Endodermal cell (in vitro differentiated cells): ENCODE results near the gene SH2D6. TPM values are rescaled to one million over a fixed set of nuclear protein-coding genes. Genes with fewer than 3 reads are reported as not detected.

Source experiments
- DNase-seq: peaks from one replicate; pipeline ENCODE4 v3.0.0-alpha.2; 2017
- H3K27ac ChIP-seq: 2 replicates; pipeline ENCODE4 v1.5.1; 2013; ENCODE audit warnings: mild to moderate bottlenecking, low read depth, low read length, moderate library complexity
- H3K27me3 ChIP-seq: 2 replicates; pipeline ENCODE4 v1.6.1; 2013; ENCODE audit warnings: mild to moderate bottlenecking, low read length, moderate library complexity; ENCODE audit not compliant: insufficient read depth, control insufficient read depth, poor library complexity, severe bottlenecking
- H3K36me3 ChIP-seq: 2 replicates; pipeline ENCODE4 v1.7.0; 2013; ENCODE audit warnings: mild to moderate bottlenecking, low read length, moderate library complexity; ENCODE audit not compliant: control insufficient read depth, insufficient read depth
- H3K4me1 ChIP-seq: one replicate; pipeline ENCODE4 v1.7.0; 2013; ENCODE audit warnings: low read length; ENCODE audit not compliant: control insufficient read depth, insufficient read depth
- H3K4me3 ChIP-seq: 2 replicates; pipeline ENCODE4 v1.5.1; 2013; ENCODE audit warnings: mild to moderate bottlenecking, low read length, moderate library complexity
- H3K9ac ChIP-seq: 2 replicates; pipeline ENCODE4 v1.6.1; 2013; ENCODE audit warnings: mild to moderate bottlenecking, low read length, moderate library complexity; ENCODE audit not compliant: poor library complexity, severe bottlenecking; ENCODE audit errors: extremely low read depth
- H3K9me3 ChIP-seq: 2 replicates; pipeline ENCODE4 v1.6.1; 2013; ENCODE audit warnings: mild to moderate bottlenecking, low read length, moderate library complexity; ENCODE audit not compliant: control insufficient read depth
- H3K27ac Mint-ChIP-seq: 2 replicates; pipeline ENCODE4 v1.8.0; 2020; ENCODE audit warnings: mixed read lengths
- H3K27me3 Mint-ChIP-seq: 2 replicates; pipeline ENCODE4 v1.8.0; 2021; ENCODE audit warnings: mild to moderate bottlenecking, mixed read lengths; ENCODE audit not compliant: insufficient read depth
- H3K36me3 Mint-ChIP-seq: 2 replicates; pipeline ENCODE4 v1.8.0; 2020; ENCODE audit warnings: low read depth, mixed read lengths
- H3K4me1 Mint-ChIP-seq: 2 replicates; pipeline ENCODE4 v1.8.0; 2020; ENCODE audit warnings: mixed read lengths
- H3K4me3 Mint-ChIP-seq: 2 replicates; pipeline ENCODE4 v1.8.0; 2020; ENCODE audit warnings: mild to moderate bottlenecking, moderate library complexity, mixed read lengths
- H3K9me3 Mint-ChIP-seq: 2 replicates; pipeline ENCODE4 v1.8.0; 2020; ENCODE audit warnings: mild to moderate bottlenecking, mixed read lengths
- CTCF ChIP-seq: fragments of 200-600 bp; sonication (generic); conservative IDR thresholded peaks from 2 replicates; pipeline ENCODE4 v1.5.0; 2021; ENCODE audit warnings: antibody characterized with exemption, mild to moderate bottlenecking
- WGBS, 2 experiments: methylation state at CpG; one replicate each; pipeline versions ENCODE4 v1.1.5 to v1.1.7; 2013; ENCODE audit warnings: missing lambda C conversion rate in 2 of 2, mixed read lengths in 1 of 2; ENCODE audit not compliant: insufficient coverage in 1 of 2, insufficient read length in 1 of 2; 5-methylcytosine and 5-hydroxymethylcytosine counted together
- total RNA-seq, 2 donors: library from RNA; stranded (reverse); fragmentation: NEBNext Ultra II Directional in 1 of 2; extraction: Animal tissue kit (Norgen Biotek cat#: 25700) in 1 of 2; gene quantifications; 2 replicates in 1 of 2; 3 replicates in 1 of 2; pipeline ENCODE4 v1.2.1, GENCODE V29; 2021

Gene SH2D6
- total RNA-seq, 2 donors from 2014 or later = 0.68 to 1.1 TPM

GRCh38 chr2:85458601-85459563 lies 40.4 kb downstream of the SH2D6 start:
- Histone ChIP-seq H3K36me3 (no peaks in the 10 kb centered on the region), H3K27ac (no peak overlapping the region), H3K27me3 (no peaks in the 10 kb centered on the region), H3K9ac (no peak overlapping the region), H3K4me1 (peaks cover 11% of the 10 kb centered on the region), H3K9me3 (peaks cover 10% of the 10 kb centered on the region), H3K4me3 (no peak overlapping the region)
- WGBS, 2 experiments = 68 to 71% methylated on average over 10 to 12 of the region's 12 CpGs
- DNase-seq = peak; percentile 82
- peaks cover 12% of the 10 kb centered on the region for H3K9me3 Mint-ChIP-seq
- H3K4me1 Mint-ChIP-seq = peaks cover 36% of the 10 kb centered on the region
- H3K27me3 Mint-ChIP-seq = no peaks in the 10 kb centered on the region
- H3K36me3 Mint-ChIP-seq = peaks cover 3% of the 10 kb centered on the region
- no peak overlapping the region for H3K4me3 Mint-ChIP-seq
- TF ChIP-seq CTCF = no peak
- H3K27ac Mint-ChIP-seq = peak overlapping the region; percentile 87

- Mint-ChIP-seq H3K27me3 (no peaks in the 10 kb centered on the region), H3K36me3 (peaks cover 3% of the 10 kb centered on the region), H3K4me1 (peaks cover 36% of the 10 kb centered on the region), H3K4me3 (no peak overlapping the region), H3K27ac (no peak overlapping the region), H3K9me3 (peaks cover 6% of the 10 kb centered on the region)
- 100% methylated on average over 1 of the region's 1 CpG; no CpG with 5 or more reads in 1 of the 2 experiments for WGBS, 2 experiments
- H3K27me3 ChIP-seq = no peaks in the 10 kb centered on the region
- H3K36me3 ChIP-seq = no peaks in the 10 kb centered on the region
- H3K9ac ChIP-seq = no peak overlapping the region
- no peak overlapping the region for H3K4me3 ChIP-seq
- no peak for DNase-seq
- no peak overlapping the region for H3K27ac ChIP-seq
- TF ChIP-seq CTCF = no peak
- peaks cover 4% of the 10 kb centered on the region for H3K9me3 ChIP-seq
- H3K4me1 ChIP-seq = peaks cover 11% of the 10 kb centered on the region
Measured at GRCh38 chr2:85459771-85460170, 41.3 kb downstream of the SH2D6 start.

GRCh38 chr2:85462322-85462721 lies 43.8 kb downstream of the SH2D6 start:
- Mint-ChIP-seq H3K4me3 (no peak overlapping the region), H3K36me3 (no peaks in the 10 kb centered on the region)
- TF ChIP-seq CTCF = no peak

More at GRCh38 chr2:85462322-85462721, 43.8 kb downstream of the SH2D6 start:
- DNase-seq = no peak
- H3K27me3 Mint-ChIP-seq = no peaks in the 10 kb centered on the region
- Histone ChIP-seq H3K9ac (no peak overlapping the region), H3K36me3 (no peaks in the 10 kb centered on the region), H3K4me1 (peaks cover 3% of the 10 kb centered on the region), H3K9me3 (no peaks in the 10 kb centered on the region), H3K27ac (no peak overlapping the region), H3K4me3 (no peak overlapping the region), H3K27me3 (no peaks in the 10 kb centered on the region)
- no peaks in the 10 kb centered on the region for H3K9me3 Mint-ChIP-seq
- H3K27ac Mint-ChIP-seq = no peak overlapping the region
- peaks cover 23% of the 10 kb centered on the region for H3K4me1 Mint-ChIP-seq
- 92 to 100% methylated on average over 2 of the region's 2 CpGs for WGBS, 2 experiments
